ENCODE results near the gene DCAKD.

DCAKD gene

GRCh38 chr17:45021607-45022287, 29.7 kb downstream of the DCAKD start:
- peak; percentile 67 for TF ChIP-seq CTCF (IDR thresholded peaks at IDR 0.05)
- Histone ChIP-seq H3K4me3 (ENCODE audit: low read depth, low read length) (no peak overlapping the region), H3K27ac (no peak overlapping the region)

GRCh38 chr17:45020354-45021138, 30.9 kb downstream of the DCAKD start:
- Histone ChIP-seq H3K4me3 (ENCODE audit: low read depth, low read length) (no peak overlapping the region), H3K27ac (no peak overlapping the region), H3K9ac (no peak overlapping the region), H3K4me2 (ENCODE audit: low read length) (no peak overlapping the region), H3K27me3 (ENCODE audit: control insufficient read depth, insufficient read depth, low read length) (no peaks in the 10 kb centered on the region), H3K36me3 (ENCODE audit: control insufficient read depth, insufficient read depth, low read length) (no peaks in the 10 kb centered on the region), H3K9me3 (ENCODE audit: control insufficient read depth, low read length) (no peaks in the 10 kb centered on the region), H3K4me1 (peaks cover 10% of the 10 kb centered on the region), H2AFZ (peak overlapping the region; percentile 19), H3K79me2 (no peaks in the 10 kb centered on the region)
- TF ChIP-seq CTCF (IDR thresholded peaks at IDR 0.05), result no peak

More at GRCh38 chr17:45021607-45022287, 29.7 kb downstream of the DCAKD start:
- peak overlapping the region; percentile 91 for H2AFZ ChIP-seq
- H3K79me2 ChIP-seq, result no peaks in the 10 kb centered on the region
- peak overlapping the region; percentile 56 for H3K9ac ChIP-seq
- no peaks in the 10 kb centered on the region for H3K9me3 ChIP-seq (ENCODE audit: control insufficient read depth, low read length)
- peak overlapping the region; percentile 33 for H3K4me2 ChIP-seq (ENCODE audit: low read length)
- no peaks in the 10 kb centered on the region for H3K36me3 ChIP-seq (ENCODE audit: control insufficient read depth, insufficient read depth, low read length)
- H3K27me3 ChIP-seq (ENCODE audit: control insufficient read depth, insufficient read depth, low read length), result no peaks in the 10 kb centered on the region
- H3K4me1 ChIP-seq, result peaks cover 10% of the 10 kb centered on the region

- peak overlapping the region; percentile 86 for H3K4me2 ChIP-seq (ENCODE audit: low read length)
- no peaks in the 10 kb centered on the region for H3K79me2 ChIP-seq
- no peak overlapping the region for H3K27ac ChIP-seq
Observed at GRCh38 chr17:45018848-45019711, 32.4 kb downstream of the DCAKD start.

GRCh38 chr17:45018514-45018847, 33.0 kb downstream of the DCAKD start:
- Histone ChIP-seq H3K4me1 (peaks cover 10% of the 10 kb centered on the region), H3K36me3 (ENCODE audit: control insufficient read depth, insufficient read depth, low read length) (no peaks in the 10 kb centered on the region), H3K9me3 (ENCODE audit: control insufficient read depth, low read length) (no peaks in the 10 kb centered on the region), H3K27me3 (ENCODE audit: control insufficient read depth, insufficient read depth, low read length) (no peaks in the 10 kb centered on the region), H3K27ac (no peak overlapping the region), H3K79me2 (no peaks in the 10 kb centered on the region), H3K4me3 (ENCODE audit: low read depth, low read length) (peak overlapping the region; percentile 56), H3K9ac (no peak overlapping the region), H2AFZ (peak overlapping the region; percentile 76), H3K4me2 (ENCODE audit: low read length) (peak overlapping the region; percentile 86)
- TF ChIP-seq CTCF (IDR thresholded peaks at IDR 0.05), result no peak

More at GRCh38 chr17:45018848-45019711, 32.4 kb downstream of the DCAKD start:
- Histone ChIP-seq H3K36me3 (ENCODE audit: control insufficient read depth, insufficient read depth, low read length) (no peaks in the 10 kb centered on the region), H3K27me3 (ENCODE audit: control insufficient read depth, insufficient read depth, low read length) (no peaks in the 10 kb centered on the region), H3K9me3 (ENCODE audit: control insufficient read depth, low read length) (no peaks in the 10 kb centered on the region), H2AFZ (peak overlapping the region; percentile 76), H3K4me1 (peaks cover 10% of the 10 kb centered on the region), H3K4me3 (ENCODE audit: low read depth, low read length) (peak overlapping the region; percentile 56), H3K9ac (no peak overlapping the region)
- peak; percentile 18 for TF ChIP-seq CTCF (IDR thresholded peaks at IDR 0.05)
